Gastrocnemius medialis (tissue), 4 donors: ENCODE measurements around the gene MSRB3. TPM values are rescaled to one million over a fixed set of nuclear protein-coding genes. Genes with fewer than 3 reads are reported as not detected.

Experiments
- ATAC-seq, 2 donors: fragments of 150-250 bp; one replicate each; pipeline ENCODE4 v1.9.1; 2016
- DNase-seq, 2 donors: peaks; one replicate each; pipeline ENCODE4 v3.0.0-alpha.2; 2019
- H3K27ac ChIP-seq, 4 donors: fragments of 200-600 bp; sonication (generic); 1 replicate in 1 of 4; 2 replicates in 3 of 4; pipeline ENCODE4 v1.5.1; 2016 to 2018; ENCODE audit warnings: mild to moderate bottlenecking in 2 of 4, moderate library complexity in 1 of 4
- H3K27me3 ChIP-seq, 3 donors: fragments of 200-600 bp; sonication (generic) in 2 of 3; 1 replicate in 1 of 3; 2 replicates in 2 of 3; pipeline versions ENCODE4 v1.5.1 to v1.6.0; 2016 to 2019; ENCODE audit warnings: mild to moderate bottlenecking in 1 of 3, moderate library complexity in 1 of 3
- H3K36me3 ChIP-seq, 2 donors: fragments of 200-600 bp; sonication (generic) in 1 of 2; one replicate each; pipeline ENCODE4 v1.5.1; 2017 to 2018
- H3K4me1 ChIP-seq, 2 donors: fragments of 200-600 bp; sonication (generic) in 1 of 2; one replicate each; pipeline ENCODE4 v1.5.1; 2016 to 2017; ENCODE audit warnings: mild to moderate bottlenecking in 2 of 2
- H3K4me3 ChIP-seq, 4 donors: fragments of 200-600 bp; sonication (generic) in 3 of 4; 1 replicate in 1 of 4; 2 replicates in 3 of 4; pipeline ENCODE4 v1.5.1; 2016 to 2019; ENCODE audit warnings: mild to moderate bottlenecking in 2 of 4
- H3K9me3 ChIP-seq, 3 donors: fragments of 200-600 bp; sonication (generic) in 2 of 3; 1 replicate in 1 of 3; 2 replicates in 2 of 3; pipeline ENCODE4 v1.5.1; 2016 to 2019
- CTCF ChIP-seq, 5 experiments: fragments of 450-650 bp in 3 of 5; fragments of 200-600 bp in 2 of 5; sonication (generic) in 2 of 5; IDR thresholded peaks in 4 of 5; conservative IDR thresholded peaks in 1 of 5; 1 replicate in 4 of 5; 2 replicates in 1 of 5; pipeline ENCODE4 v1.5.1; 2016 to 2019; ENCODE audit warnings: antibody characterized with exemption in 5 of 5, mild to moderate bottlenecking in 3 of 5, moderate library complexity in 3 of 5
- POLR2A ChIP-seq, 2 donors: fragments of 450-650 bp; IDR thresholded peaks; one replicate each; pipeline ENCODE4 v1.6.1; 2017; ENCODE audit warnings: antibody characterized with exemption in 2 of 2, mild to moderate bottlenecking in 2 of 2, moderate library complexity in 2 of 2
- in situ Hi-C, 4 donors: fragments of 200-750 bp; cut with MboI; loops; one replicate each; pipeline versions ENCODE4 v1.15.0 to v1.8.0; 2017; ENCODE audit warnings: low sequenced_read_pairs in 4 of 4
- intact Hi-C: fragments of 100-400 bp; cut with DNase I; formaldehyde crosslinking; loops from one replicate; pipeline ENCODE4 v1.15.1; 2023; ENCODE audit warnings: low total_unique reads
- total RNA-seq, 4 donors: library from RNA; depleted of rRNA; stranded (reverse); fragments of >200 nt; gene quantifications; one replicate each; pipeline versions ENCODE4 v1.1.0 to v1.2.3, GENCODE V29; 2016

The MSRB3 gene
- total RNA-seq, 4 donors from 2014 or later = 29.0 to 59.0 (median 47.3) TPM

DNA sequence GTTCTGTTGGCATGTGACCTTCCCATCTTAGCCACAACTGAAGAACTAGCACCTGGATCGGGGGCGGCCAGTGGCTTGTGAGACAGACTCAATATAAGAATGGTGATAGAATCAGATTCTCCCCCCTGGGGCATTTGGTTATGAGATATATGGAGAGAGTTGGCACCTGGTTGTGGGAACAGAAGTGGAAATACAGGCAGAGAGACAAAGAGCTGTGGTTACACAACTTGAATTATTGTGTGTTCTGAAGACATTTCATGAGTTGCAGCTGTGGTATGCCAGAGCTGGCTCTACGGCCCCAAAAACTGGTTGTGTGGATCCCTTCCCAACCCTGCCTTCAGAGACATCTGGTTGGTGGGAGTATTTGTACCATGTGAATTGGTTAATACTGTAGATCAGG lies 2.9 kb upstream of the MSRB3 start:
- H3K27ac ChIP-seq = no peak overlapping the region
- no peak for DNase-seq
- no peak for TF ChIP-seq CTCF (IDR thresholded peaks at IDR 0.05 in 4 of 5, conservative IDR thresholded peaks at IDR 0.05 in 1 of 5)
- no peak for TF ChIP-seq POLR2A (IDR thresholded peaks at IDR 0.05)
- no peaks in the 10 kb centered on the region for H3K9me3 ChIP-seq
- no peaks in the 10 kb centered on the region for H3K27me3 ChIP-seq
- peaks cover 10 to 13% of the 10 kb centered on the region in 2 donors for H3K4me1 ChIP-seq
- ATAC-seq = no peak
- no peaks in the 10 kb centered on the region for H3K36me3 ChIP-seq
- intact Hi-C loops = no loop called here
- H3K4me3 ChIP-seq = no peak overlapping the region
- in situ Hi-C loops = no loop called here

DNA sequence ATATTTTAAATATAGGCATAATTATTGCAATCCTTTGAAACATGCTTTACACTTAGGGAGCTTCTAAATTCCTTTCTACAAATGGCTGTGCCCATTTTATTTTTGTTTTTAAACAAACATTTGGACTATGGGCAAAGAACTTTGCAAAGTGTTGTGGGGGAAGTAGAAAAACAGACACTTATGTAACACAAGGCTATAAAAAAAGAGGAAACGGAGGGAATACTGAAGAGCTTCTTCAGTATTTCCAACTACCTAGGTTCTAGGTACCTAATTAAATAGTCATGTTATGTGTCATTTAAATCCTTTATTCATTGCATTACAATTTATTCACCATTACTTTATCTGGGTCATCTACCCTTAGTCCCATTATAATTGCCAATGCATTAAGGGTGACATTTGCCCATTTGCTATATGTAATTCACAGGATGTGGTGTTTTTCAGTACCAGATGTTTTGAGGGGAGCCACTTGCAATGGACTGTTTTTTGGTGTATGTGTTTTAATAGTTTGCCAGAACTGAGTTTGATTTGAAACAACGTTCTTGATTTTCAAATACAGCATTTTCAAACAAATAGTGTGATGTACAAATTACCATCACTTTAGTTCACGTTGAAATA lies 1.5 kb upstream of the MSRB3 start:
- Histone ChIP-seq H3K9me3 (no peaks in the 10 kb centered on the region), H3K4me3 (no peak overlapping the region), H3K4me1 (peaks cover 22 to 24% of the 10 kb centered on the region in 2 donors), H3K27ac (peak overlapping the region in 1 of 4 donors; percentile 96), H3K27me3 (no peaks in the 10 kb centered on the region), H3K36me3 (no peaks in the 10 kb centered on the region)
- in situ Hi-C loops = no loop called here
- TF ChIP-seq CTCF (IDR thresholded peaks at IDR 0.05 in 4 of 5, conservative IDR thresholded peaks at IDR 0.05 in 1 of 5) (no peak), POLR2A (IDR thresholded peaks at IDR 0.05) (no peak)
- no peak for ATAC-seq
- no peak for DNase-seq
- intact Hi-C loops = no loop called here

DNA sequence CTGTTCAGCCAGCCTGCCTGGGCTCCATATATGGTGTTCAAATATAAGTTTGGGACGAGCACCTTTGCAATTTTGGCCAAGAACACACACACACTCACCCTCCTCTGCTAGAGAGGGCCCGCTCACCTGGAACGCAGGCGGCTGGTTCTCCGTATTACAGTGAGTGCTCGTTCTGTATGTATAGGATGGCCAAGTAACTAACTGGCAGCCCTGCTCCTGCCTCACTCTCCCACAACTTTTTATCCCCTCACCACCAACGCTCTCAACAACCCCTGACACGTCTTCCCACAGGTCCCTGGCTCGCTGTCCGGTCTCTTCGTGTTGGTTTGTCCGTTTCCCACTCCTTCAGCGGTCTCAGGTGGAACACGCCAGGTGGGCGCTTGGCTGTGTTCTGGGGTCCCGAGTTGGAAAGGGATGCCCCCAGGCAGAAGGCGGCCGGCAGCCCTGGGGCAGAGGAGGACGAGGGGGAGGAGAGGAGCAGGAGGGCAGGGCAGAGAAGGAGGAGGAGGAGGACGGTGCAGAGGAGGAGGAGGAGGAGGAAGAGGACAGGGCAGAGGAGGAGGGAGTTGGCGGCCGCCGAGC lies 398 bp upstream of the MSRB3 start:
- in situ Hi-C loops = no loop called here
- peak in 1 of 2 donors; percentile 8 for ATAC-seq

GRCh38 chr12:65279369-65280112 lies 1.1 kb downstream of the MSRB3 start:
- Histone ChIP-seq H3K4me1 (peaks cover 31 to 34% of the 10 kb centered on the region in 2 donors), H3K36me3 (no peaks in the 10 kb centered on the region), H3K4me3 (peak overlapping the region; percentile 89 to 99 (median 96)), H3K9me3 (no peaks in the 10 kb centered on the region), H3K27ac (peak overlapping the region; percentile 93 to 96 (median 94)), H3K27me3 (no peaks in the 10 kb centered on the region)
- intact Hi-C loops = loop anchor here (10.0 kb wide), 1 partner anchor 1985 kb away; the partner anchor contains the start of gene CAND1
- in situ Hi-C loops = no loop called here
- ATAC-seq (no peak), DNase-seq (no peak)
- no peak for TF ChIP-seq POLR2A (IDR thresholded peaks at IDR 0.05)
- no peak for TF ChIP-seq CTCF (IDR thresholded peaks at IDR 0.05 in 4 of 5, conservative IDR thresholded peaks at IDR 0.05 in 1 of 5)

More for the DNA sequence above, 398 bp upstream of the MSRB3 start:
- Histone ChIP-seq H3K9me3 (no peaks in the 10 kb centered on the region), H3K27ac (peak overlapping the region; percentile 93 to 96 (median 94)), H3K36me3 (no peaks in the 10 kb centered on the region), H3K4me3 (peak overlapping the region; percentile 89 to 99 (median 96)), H3K27me3 (no peaks in the 10 kb centered on the region), H3K4me1 (peaks cover 24 to 27% of the 10 kb centered on the region in 2 donors)
- peak in 1 of 2 donors; percentile 14 for DNase-seq
- intact Hi-C loops = loop anchor here (1.0 kb wide), 1 partner anchor 109 kb away; the partner anchor contains the start of gene LEMD3
- TF ChIP-seq CTCF (IDR thresholded peaks at IDR 0.05 in 4 of 5, conservative IDR thresholded peaks at IDR 0.05 in 1 of 5) = no peak
- no peak for TF ChIP-seq POLR2A (IDR thresholded peaks at IDR 0.05)
